GM12878 (cell line): ENCODE results near the gene NAGA. TPM values are rescaled to one million over a fixed set of nuclear protein-coding genes. Genes with fewer than 3 reads are reported as not detected.

Experiments used
- polyA plus RNA-seq, 11 experiments: library from polyadenylated mRNA; depleted of rRNA in 4 of 11; unstranded in 6 of 11; stranded (reverse) in 5 of 11; fragments of >200 nt; fragmentation: Nextera tagmentation in 4 of 11; fragmentation: Illumina TruSeq in 1 of 11; extraction: Ambion mirVana in 4 of 11; extraction: Trizol in 1 of 11; gene quantifications; 1 replicate in 1 of 11; 2 replicates in 10 of 11; pipeline versions ENCODE4 v1.2.1 to v1.2.3, GENCODE V29; 2011 to 2016; ENCODE audit warnings: inconsistent platforms in 2 of 11, missing spikeins in 2 of 11, low read depth in 1 of 11
- small RNA-seq: library from RNA; depleted of rRNA; stranded (forward); fragments of <200 nt; gene quantifications from one replicate; pipeline ENCODE3, GENCODE V24; 2014
- total RNA-seq, 4 experiments: library from RNA; depleted of rRNA in 3 of 4; stranded (reverse); fragments of >200 nt in 3 of 4; fragmentation: Illumina TruSeq in 1 of 4; extraction: Trizol in 1 of 4; gene quantifications; 2 replicates each; pipeline versions ENCODE4 v1.2.1 to v1.2.3, GENCODE V29; 2013 to 2021

The NAGA gene
- total and polyA plus RNA-seq, 10 of the 15 experiments (the other 5 are each of a cell fraction or from before 2014, with no cell fraction given), result 9.3 to 46.0 (median 33.2) TPM

Small RNAs within 50 kb of the gene (small RNA-seq; reads per million reads assigned to genes)
- not detected for gene SNORD13P1

Other genes with a start within 250 kb of the NAGA start
Only the 7 nearest of the 11 such genes appear.
- gene CENPM, start 123.7 kb downstream of the NAGA start, total RNA-seq (2014; rRNA removed), result 145 and 158 TPM in 2 replicates
- 45.3 and 53.0 TPM in 2 replicates for gene CENPM, start 123.7 kb downstream of the NAGA start, total RNA-seq (2014; rRNA removed; fragmentation: Illumina TruSeq; extraction: Trizol)
- 81.6 and 84.4 TPM in 2 replicates for gene CENPM, start 123.7 kb downstream of the NAGA start, total RNA-seq (2021)
- 26.6 and 67.9 TPM in 2 replicates for gene CENPM, start 123.7 kb downstream of the NAGA start, polyA plus RNA-seq (2011; rRNA removed)
- gene CENPM, start 123.7 kb downstream of the NAGA start, polyA plus RNA-seq (2014; fragmentation: Illumina TruSeq; extraction: Trizol), result 9.8 and 38.9 TPM in 2 replicates
- gene CENPM, start 123.7 kb downstream of the NAGA start, polyA plus RNA-seq (2014; fragmentation: Nextera tagmentation; extraction: Ambion mirVana), result 10 to 100 TPM; 36.7 to 62.3 TPM
- 126 and 148 TPM in 2 replicates for gene CENPM, start 123.7 kb downstream of the NAGA start, polyA plus RNA-seq (2014; rRNA removed)
- 100 to 1,000 TPM; 177 to 212 TPM for gene CENPM, start 123.7 kb downstream of the NAGA start, polyA plus RNA-seq (2016; fragmentation: Nextera tagmentation; extraction: Ambion mirVana)
- gene SEPTIN3, start 101.4 kb downstream of the NAGA start, total RNA-seq (2014; rRNA removed), result 1.1 and 1.5 TPM in 2 replicates
- 1.3 and 1.4 TPM in 2 replicates for gene SEPTIN3, start 101.4 kb downstream of the NAGA start, total RNA-seq (2014; rRNA removed; fragmentation: Illumina TruSeq; extraction: Trizol)
- gene SEPTIN3, start 101.4 kb downstream of the NAGA start, total RNA-seq (2021), result 1.7 and 1.9 TPM in 2 replicates
- 0.43 and 0.52 TPM in 2 replicates for gene SEPTIN3, start 101.4 kb downstream of the NAGA start, polyA plus RNA-seq (2011; rRNA removed)
- gene SEPTIN3, start 101.4 kb downstream of the NAGA start, polyA plus RNA-seq (2014; fragmentation: Illumina TruSeq; extraction: Trizol), result 3.1 TPM in 2 replicates
- under 1 TPM; 0.39 to 0.60 TPM for gene SEPTIN3, start 101.4 kb downstream of the NAGA start, polyA plus RNA-seq (2014; fragmentation: Nextera tagmentation; extraction: Ambion mirVana)
- 1.5 and 1.8 TPM in 2 replicates for gene SEPTIN3, start 101.4 kb downstream of the NAGA start, polyA plus RNA-seq (2014; rRNA removed)
- gene SEPTIN3, start 101.4 kb downstream of the NAGA start, polyA plus RNA-seq (2016; fragmentation: Nextera tagmentation; extraction: Ambion mirVana), result under 1 TPM; 0.05 to 0.15 TPM
- 0.65 and 1.1 TPM in 2 replicates for gene WBP2NL, start 72.0 kb downstream of the NAGA start, total RNA-seq (2014; rRNA removed)
- 1.3 and 1.4 TPM in 2 replicates for gene WBP2NL, start 72.0 kb downstream of the NAGA start, total RNA-seq (2014; rRNA removed; fragmentation: Illumina TruSeq; extraction: Trizol)
- gene WBP2NL, start 72.0 kb downstream of the NAGA start, total RNA-seq (2021), result 1.5 and 1.8 TPM in 2 replicates
- 0.46 and 0.88 TPM in 2 replicates for gene WBP2NL, start 72.0 kb downstream of the NAGA start, polyA plus RNA-seq (2011; rRNA removed)
- gene WBP2NL, start 72.0 kb downstream of the NAGA start, polyA plus RNA-seq (2014; fragmentation: Illumina TruSeq; extraction: Trizol), result 1.7 and 2.8 TPM in 2 replicates
- 1 to 10 TPM; 1.3 to 1.6 TPM for gene WBP2NL, start 72.0 kb downstream of the NAGA start, polyA plus RNA-seq (2014; fragmentation: Nextera tagmentation; extraction: Ambion mirVana)
- 0.70 and 1.9 TPM in 2 replicates for gene WBP2NL, start 72.0 kb downstream of the NAGA start, polyA plus RNA-seq (2014; rRNA removed)
- gene WBP2NL, start 72.0 kb downstream of the NAGA start, polyA plus RNA-seq (2016; fragmentation: Nextera tagmentation; extraction: Ambion mirVana), result 1 to 10 TPM in 1 of 2 experiments, under 1 TPM in 1; 0.90 to 1.3 TPM
- 2.3 and 3.6 TPM in 2 replicates for gene PHETA2, start 3.4 kb upstream of the NAGA start, total RNA-seq (2014; rRNA removed)
- 1.3 and 1.4 TPM in 2 replicates for gene PHETA2, start 3.4 kb upstream of the NAGA start, total RNA-seq (2014; rRNA removed; fragmentation: Illumina TruSeq; extraction: Trizol)
- 2.0 and 2.6 TPM in 2 replicates for gene PHETA2, start 3.4 kb upstream of the NAGA start, total RNA-seq (2021)
- 0.16 and 0.17 TPM in 2 replicates for gene PHETA2, start 3.4 kb upstream of the NAGA start, polyA plus RNA-seq (2011; rRNA removed)
- 1.5 and 1.7 TPM in 2 replicates for gene PHETA2, start 3.4 kb upstream of the NAGA start, polyA plus RNA-seq (2014; fragmentation: Illumina TruSeq; extraction: Trizol)
- under 1 TPM; 0.03 to 0.18 TPM for gene PHETA2, start 3.4 kb upstream of the NAGA start, polyA plus RNA-seq (2014; fragmentation: Nextera tagmentation; extraction: Ambion mirVana)
- 3.2 and 3.3 TPM in 2 replicates for gene PHETA2, start 3.4 kb upstream of the NAGA start, polyA plus RNA-seq (2014; rRNA removed)
- 1 to 10 TPM; 1.9 to 2.2 TPM for gene PHETA2, start 3.4 kb upstream of the NAGA start, polyA plus RNA-seq (2016; fragmentation: Nextera tagmentation; extraction: Ambion mirVana)
- 13.7 and 19.7 TPM in 2 replicates for gene SMDT1, start 8.9 kb upstream of the NAGA start, total RNA-seq (2014; rRNA removed)
- gene SMDT1, start 8.9 kb upstream of the NAGA start, total RNA-seq (2014; rRNA removed; fragmentation: Illumina TruSeq; extraction: Trizol), result 15.4 and 19.7 TPM in 2 replicates
- gene SMDT1, start 8.9 kb upstream of the NAGA start, total RNA-seq (2021), result 133 and 140 TPM in 2 replicates
- 57.4 and 69.4 TPM in 2 replicates for gene SMDT1, start 8.9 kb upstream of the NAGA start, polyA plus RNA-seq (2011; rRNA removed)
- 25.0 and 27.8 TPM in 2 replicates for gene SMDT1, start 8.9 kb upstream of the NAGA start, polyA plus RNA-seq (2014; fragmentation: Illumina TruSeq; extraction: Trizol)
- gene SMDT1, start 8.9 kb upstream of the NAGA start, polyA plus RNA-seq (2014; fragmentation: Nextera tagmentation; extraction: Ambion mirVana), result 10 to 100 TPM; 25.5 to 63.1 TPM
- gene SMDT1, start 8.9 kb upstream of the NAGA start, polyA plus RNA-seq (2014; rRNA removed), result 106 and 108 TPM in 2 replicates
- 100 to 1,000 TPM; 163 to 176 TPM for gene SMDT1, start 8.9 kb upstream of the NAGA start, polyA plus RNA-seq (2016; fragmentation: Nextera tagmentation; extraction: Ambion mirVana)
- 87.9 and 94.9 TPM in 2 replicates for gene NDUFA6, start 20.0 kb upstream of the NAGA start, total RNA-seq (2014; rRNA removed)
- 104 and 116 TPM in 2 replicates for gene NDUFA6, start 20.0 kb upstream of the NAGA start, total RNA-seq (2014; rRNA removed; fragmentation: Illumina TruSeq; extraction: Trizol)
- 85.9 and 101 TPM in 2 replicates for gene NDUFA6, start 20.0 kb upstream of the NAGA start, total RNA-seq (2021)
- 134 and 200 TPM in 2 replicates for gene NDUFA6, start 20.0 kb upstream of the NAGA start, polyA plus RNA-seq (2011; rRNA removed)
- 67.2 and 92.3 TPM in 2 replicates for gene NDUFA6, start 20.0 kb upstream of the NAGA start, polyA plus RNA-seq (2014; fragmentation: Illumina TruSeq; extraction: Trizol)
- 100 to 1,000 TPM; 473 to 511 TPM for gene NDUFA6, start 20.0 kb upstream of the NAGA start, polyA plus RNA-seq (2014; fragmentation: Nextera tagmentation; extraction: Ambion mirVana)
- gene NDUFA6, start 20.0 kb upstream of the NAGA start, polyA plus RNA-seq (2014; rRNA removed), result 123 and 124 TPM in 2 replicates
- 100 to 1,000 TPM; 302 to 320 TPM for gene NDUFA6, start 20.0 kb upstream of the NAGA start, polyA plus RNA-seq (2016; fragmentation: Nextera tagmentation; extraction: Ambion mirVana)
- gene CYP2D6, start 60.0 kb upstream of the NAGA start, total RNA-seq (2014; rRNA removed), result 0.16 and 0.34 TPM in 2 replicates
- gene CYP2D6, start 60.0 kb upstream of the NAGA start, total RNA-seq (2014; rRNA removed; fragmentation: Illumina TruSeq; extraction: Trizol), result 0.22 and 0.23 TPM in 2 replicates
- gene CYP2D6, start 60.0 kb upstream of the NAGA start, total RNA-seq (2021), result 0.43 and 1.0 TPM in 2 replicates
- 0.50 and 1.4 TPM in 2 replicates for gene CYP2D6, start 60.0 kb upstream of the NAGA start, polyA plus RNA-seq (2011; rRNA removed)
- 0.37 and 0.54 TPM in 2 replicates for gene CYP2D6, start 60.0 kb upstream of the NAGA start, polyA plus RNA-seq (2014; fragmentation: Illumina TruSeq; extraction: Trizol)
- under 1 TPM; 0.08 to 0.15 TPM for gene CYP2D6, start 60.0 kb upstream of the NAGA start, polyA plus RNA-seq (2014; fragmentation: Nextera tagmentation; extraction: Ambion mirVana)
- 0.96 and 1.3 TPM in 2 replicates for gene CYP2D6, start 60.0 kb upstream of the NAGA start, polyA plus RNA-seq (2014; rRNA removed)
- under 1 TPM; 0.40 to 0.42 TPM for gene CYP2D6, start 60.0 kb upstream of the NAGA start, polyA plus RNA-seq (2016; fragmentation: Nextera tagmentation; extraction: Ambion mirVana)